GM12801 (cell line): ENCODE results near the gene CBLN4.

Experiments
- TF ChIP-seq, protein P1 (sequence below): IDR thresholded peaks from one replicate; pipeline ENCODE4 v1.5.1; 2011; ENCODE audit warnings: control low read depth; ENCODE audit not compliant: insufficient read length; ENCODE audit errors: extremely low read depth

The CBLN4 gene

DNA sequence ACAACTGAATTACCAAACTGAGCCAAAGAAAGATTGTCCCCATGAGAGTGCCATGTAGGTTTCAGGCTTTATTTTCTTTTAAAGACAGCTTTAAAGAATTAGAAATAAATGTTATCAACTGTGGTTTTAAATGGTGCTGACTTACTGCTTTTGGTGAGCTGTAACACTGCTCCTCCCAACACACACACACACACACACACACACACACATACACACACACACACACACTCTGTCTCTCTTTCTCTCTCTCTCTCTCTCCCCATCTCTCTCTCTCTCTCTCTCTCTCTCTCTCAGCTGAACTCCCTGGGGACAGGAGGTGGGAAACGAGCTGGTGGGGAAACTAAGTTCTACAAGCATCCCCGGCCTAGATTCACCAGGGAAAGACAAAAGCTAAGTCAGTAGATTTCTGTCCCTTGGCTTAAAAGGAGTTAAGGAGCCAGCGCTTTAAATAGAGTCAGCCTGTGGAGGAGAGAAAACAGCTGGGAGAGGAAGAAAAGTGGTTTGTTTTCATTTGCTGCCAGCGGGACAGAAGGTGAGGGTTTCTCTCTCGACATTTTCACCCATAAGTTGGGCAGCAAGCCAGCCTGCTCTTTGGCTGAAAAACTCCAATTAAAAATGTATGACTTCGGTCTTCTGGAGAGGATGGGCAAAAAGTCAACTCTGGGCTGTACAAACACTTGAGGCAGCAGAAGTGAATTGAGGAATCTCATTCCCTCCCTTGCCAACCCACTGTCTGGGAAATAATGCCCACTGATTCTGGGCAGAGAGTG is 27.4 kb downstream of the CBLN4 start:
- TF ChIP-seq, protein P1, sequence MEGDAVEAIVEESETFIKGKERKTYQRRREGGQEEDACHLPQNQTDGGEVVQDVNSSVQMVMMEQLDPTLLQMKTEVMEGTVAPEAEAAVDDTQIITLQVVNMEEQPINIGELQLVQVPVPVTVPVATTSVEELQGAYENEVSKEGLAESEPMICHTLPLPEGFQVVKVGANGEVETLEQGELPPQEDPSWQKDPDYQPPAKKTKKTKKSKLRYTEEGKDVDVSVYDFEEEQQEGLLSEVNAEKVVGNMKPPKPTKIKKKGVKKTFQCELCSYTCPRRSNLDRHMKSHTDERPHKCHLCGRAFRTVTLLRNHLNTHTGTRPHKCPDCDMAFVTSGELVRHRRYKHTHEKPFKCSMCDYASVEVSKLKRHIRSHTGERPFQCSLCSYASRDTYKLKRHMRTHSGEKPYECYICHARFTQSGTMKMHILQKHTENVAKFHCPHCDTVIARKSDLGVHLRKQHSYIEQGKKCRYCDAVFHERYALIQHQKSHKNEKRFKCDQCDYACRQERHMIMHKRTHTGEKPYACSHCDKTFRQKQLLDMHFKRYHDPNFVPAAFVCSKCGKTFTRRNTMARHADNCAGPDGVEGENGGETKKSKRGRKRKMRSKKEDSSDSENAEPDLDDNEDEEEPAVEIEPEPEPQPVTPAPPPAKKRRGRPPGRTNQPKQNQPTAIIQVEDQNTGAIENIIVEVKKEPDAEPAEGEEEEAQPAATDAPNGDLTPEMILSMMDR: no peak

DNA sequence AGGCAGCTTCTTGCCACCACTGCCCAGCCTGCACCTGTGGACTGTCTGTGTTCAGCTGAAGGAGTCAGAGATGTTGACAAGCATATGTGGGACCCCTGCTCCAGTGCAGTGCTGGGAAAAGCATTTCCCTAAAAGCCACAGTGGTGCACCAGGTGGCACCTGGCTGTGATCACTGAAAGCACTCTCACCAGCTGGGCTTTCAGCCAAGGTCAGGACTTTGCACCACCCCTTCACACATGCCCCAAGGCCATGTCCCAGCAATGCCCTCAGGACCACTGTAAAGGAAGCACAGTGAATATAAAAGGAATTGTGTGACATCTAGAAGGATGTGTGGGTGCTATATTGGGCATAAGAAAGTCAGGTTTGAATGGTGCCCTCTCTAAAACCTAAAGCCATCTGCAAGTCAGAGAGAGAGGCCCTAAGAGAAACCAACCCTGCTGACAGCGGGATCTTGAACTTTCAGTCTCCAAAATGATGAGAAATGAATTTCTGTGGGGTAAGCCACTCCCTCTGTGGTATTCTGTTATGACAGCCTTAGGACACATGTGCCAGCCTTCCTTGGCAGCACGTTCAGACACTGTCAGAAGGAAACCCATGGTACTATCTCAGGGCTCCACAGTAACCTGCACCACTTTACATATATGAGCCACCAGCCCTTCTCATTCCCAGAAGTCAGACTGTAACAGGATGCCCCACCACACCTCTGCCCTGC is 30.7 kb downstream of the CBLN4 start:
- TF ChIP-seq, protein P1: no peak

DNA sequence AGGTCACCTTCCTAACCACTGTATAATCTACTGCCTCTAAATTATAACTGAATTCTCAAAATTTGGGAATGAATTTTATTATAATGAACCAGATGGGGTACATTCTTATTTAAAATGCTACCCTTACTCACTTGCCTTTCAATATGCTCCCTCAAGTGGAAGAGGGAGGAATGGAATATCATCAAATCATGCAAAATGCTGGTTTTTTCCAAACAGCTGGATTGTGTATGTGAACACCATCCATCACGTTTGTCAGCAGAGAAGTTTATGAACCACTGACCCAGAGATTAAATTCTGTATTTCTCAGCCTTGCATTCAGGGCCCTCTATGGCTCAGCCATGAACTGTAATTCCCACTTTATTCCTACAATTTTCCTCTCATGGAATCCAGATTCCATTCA is 40.5 kb downstream of the CBLN4 start:
- TF ChIP-seq, protein P1: no peak

DNA sequence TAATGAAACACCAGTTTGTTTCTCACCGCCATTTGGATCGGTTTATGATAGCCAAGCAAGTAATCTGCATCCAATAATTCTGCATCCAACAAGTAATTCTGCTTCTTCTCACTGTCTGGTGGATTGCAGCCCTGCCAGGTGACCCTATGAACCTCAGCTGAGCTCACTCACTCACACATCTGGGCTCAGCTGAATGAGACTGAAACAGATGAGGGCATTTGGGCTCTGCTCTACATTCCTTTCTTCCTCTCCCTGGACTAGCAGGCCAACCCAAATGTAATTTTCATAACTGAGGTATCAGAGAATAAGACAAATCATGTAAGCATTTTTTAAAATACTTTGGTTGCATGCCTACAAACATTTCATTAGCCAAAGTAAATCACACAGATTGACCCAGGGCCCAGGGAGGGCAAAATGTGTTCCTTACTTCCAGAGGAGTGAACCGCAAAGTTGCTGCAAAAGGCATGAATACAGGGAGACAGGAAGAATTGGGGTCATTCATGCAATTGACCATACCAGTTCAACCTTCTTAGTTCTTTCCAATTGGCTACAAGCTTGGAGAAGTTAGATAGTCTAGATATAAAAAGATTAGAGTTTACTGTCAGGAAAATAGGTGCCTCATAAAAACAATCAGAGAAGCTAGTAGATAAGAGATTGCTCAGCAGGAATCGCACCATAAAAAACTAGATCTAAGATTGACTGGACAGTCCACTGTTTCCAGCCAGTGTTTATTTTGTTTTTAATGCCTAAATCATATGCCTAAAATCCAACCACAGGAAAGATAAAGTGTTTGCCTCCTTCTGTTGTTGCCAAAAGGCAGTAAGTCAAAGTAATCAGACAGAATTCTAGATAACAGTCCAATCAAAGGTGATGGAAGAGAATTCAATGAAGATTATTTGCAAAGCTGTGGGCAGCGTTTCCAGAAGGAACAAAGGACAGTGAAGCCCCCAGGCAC is 43.7 kb downstream of the CBLN4 start:
- TF ChIP-seq, protein P1: no peak

DNA sequence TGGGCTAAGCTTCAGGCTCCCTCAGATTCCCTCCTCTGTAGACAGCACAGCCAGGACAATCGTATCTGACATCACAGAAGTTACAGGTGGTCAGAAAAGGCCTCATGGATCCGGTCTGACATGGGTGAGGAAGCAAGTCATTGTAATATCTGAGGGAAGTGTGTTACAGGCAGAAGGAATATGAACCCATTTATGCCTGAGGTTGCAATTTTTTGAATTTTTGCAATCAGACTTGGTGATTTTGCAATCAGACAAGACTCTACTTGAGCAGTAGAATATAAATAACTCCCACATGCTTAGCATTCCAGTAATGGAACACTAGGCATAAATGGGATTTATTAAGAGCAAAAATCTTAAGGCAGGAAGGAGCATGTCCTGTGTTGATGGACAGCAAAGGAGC is 52.1 kb downstream of the CBLN4 start:
- TF ChIP-seq, protein P1: no peak

DNA sequence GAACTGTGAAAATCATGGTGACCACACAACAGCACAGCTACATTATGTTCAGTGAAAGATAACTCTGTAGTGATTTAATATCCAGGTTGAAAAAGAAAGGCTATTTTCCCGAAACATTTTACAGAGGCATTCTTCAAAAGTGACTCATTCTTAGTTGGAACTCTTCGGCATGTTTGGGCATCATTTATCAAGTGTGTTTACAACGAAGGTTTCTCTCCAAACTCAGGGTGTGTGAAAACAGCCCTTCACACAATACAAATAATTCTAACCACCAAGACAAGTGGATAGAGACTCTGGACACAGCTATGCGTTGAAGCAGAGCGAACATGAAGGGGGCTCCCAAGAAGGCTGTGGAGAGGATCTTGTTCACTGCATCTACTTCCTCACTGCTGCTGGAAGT is 57.6 kb downstream of the CBLN4 start:
- TF ChIP-seq, protein P1: no peak
